ENCODE measurements around the gene FAM72D. TPM values are rescaled to one million over a fixed set of nuclear protein-coding genes. Genes with fewer than 3 reads are reported as not detected.
"Not testable (repeated sequence)": the region's sequence is repeated elsewhere in the genome, so short reads cannot be mapped to it uniquely, and the experiment has no call there.

The FAM72D gene
- total and polyA plus RNA-seq, 9 donors = 0.23 to 0.46 (median 0.25) TPM; not detected in 4

DNA sequence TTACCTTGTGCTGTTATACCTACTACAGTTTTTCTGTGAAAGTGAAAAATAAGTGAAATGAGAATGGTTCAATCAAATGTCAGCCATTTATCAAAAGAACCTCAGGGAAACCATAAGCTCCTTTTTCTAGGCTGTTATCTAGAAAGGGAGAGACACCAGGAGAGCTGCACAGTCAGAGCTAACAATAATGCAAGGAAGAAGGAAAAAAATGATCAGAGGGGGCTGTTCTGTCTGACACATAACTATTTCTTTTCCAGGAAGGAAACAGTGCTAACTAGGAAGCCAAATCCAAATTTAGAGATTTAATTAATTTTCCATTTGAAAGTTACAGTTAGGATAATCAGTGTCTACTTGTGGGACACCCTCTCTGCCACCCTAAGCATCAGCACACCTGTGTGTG lies 31.4 kb downstream of the FAM72D start:
- not testable (repeated sequence) for H3K4me1 ChIP-seq (ENCODE audit: insufficient read depth); H3K27ac ChIP-seq

DNA sequence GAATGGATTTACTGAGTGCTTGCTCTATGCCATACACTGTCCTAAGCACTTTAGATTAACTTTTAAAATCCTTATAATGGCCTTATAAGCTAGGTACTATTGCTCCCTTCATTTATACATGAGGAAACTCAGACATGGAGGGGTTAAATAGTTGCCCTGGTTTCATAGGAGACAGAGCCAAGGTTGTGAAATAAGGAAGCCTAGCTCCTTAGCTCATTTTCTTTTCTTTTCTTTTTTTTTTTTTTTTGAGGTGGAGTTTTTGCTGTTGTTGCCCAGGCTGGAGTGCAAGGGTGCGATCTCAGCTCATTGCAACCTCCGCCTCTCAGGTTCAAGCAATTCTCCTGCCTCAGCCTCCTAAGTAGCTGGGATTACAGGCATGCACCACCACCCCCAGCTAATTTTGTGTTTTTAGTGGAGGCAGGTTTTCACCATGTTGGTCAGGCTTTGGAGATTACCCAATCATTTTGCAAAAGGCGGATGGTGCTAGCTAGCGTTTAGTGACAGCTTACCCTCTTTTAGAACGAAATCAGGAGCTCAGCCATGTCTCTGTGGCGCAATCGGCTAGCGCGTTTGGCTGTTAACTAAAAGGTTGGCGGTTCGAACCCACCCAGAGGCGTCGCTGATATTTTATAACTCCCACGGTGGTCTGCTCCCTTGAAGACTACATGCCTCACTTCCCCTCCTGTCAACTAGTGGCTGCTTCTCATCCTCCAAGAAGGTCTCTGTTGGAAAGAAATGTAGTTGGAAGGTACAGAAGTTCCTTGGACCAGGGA lies 33.1 kb downstream of the FAM72D start:
- intact Hi-C loops (cut with DNase I); H3K4me1 ChIP-seq (ENCODE audit: insufficient read depth); H3K27me3 ChIP-seq; H3K4me3 ChIP-seq; H3K36me3 ChIP-seq; H3K9me3 ChIP-seq; H3K27ac ChIP-seq: not testable (repeated sequence)
- WGBS, 3 donors = 43 to 54% (median 46%) methylated on average over 12 to 14 of the region's 14 CpGs
- DNase-seq = peak in 2 of 5 donors; percentile 6 to 10

More for the DNA sequence above, 31.4 kb downstream of the FAM72D start:
- intact Hi-C loops (cut with DNase I); H3K9me3 ChIP-seq; H3K36me3 ChIP-seq; H3K27me3 ChIP-seq; DNase-seq; H3K4me3 ChIP-seq: not testable (repeated sequence)

DNA sequence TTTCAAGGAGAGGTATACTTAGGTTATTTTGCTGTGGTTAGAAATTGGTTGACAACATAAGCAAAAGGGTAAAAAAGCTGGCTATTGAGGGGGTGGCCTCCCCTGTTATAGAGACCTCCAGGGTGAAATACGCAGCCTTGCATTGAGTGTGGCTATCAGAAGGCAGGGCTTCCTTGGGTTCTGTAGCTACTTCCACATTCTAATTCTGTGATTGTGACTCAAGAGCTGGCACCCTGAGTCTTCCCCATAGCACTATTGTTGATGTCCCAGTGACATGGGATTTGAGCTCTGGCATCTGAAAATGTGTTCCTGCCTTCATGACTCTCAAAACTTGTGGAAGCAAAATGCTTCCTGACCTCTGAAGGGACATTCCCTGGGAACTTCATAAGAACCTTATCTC lies 38.7 kb downstream of the FAM72D start:
- intact Hi-C loops (cut with DNase I) = not testable (repeated sequence)

DNA sequence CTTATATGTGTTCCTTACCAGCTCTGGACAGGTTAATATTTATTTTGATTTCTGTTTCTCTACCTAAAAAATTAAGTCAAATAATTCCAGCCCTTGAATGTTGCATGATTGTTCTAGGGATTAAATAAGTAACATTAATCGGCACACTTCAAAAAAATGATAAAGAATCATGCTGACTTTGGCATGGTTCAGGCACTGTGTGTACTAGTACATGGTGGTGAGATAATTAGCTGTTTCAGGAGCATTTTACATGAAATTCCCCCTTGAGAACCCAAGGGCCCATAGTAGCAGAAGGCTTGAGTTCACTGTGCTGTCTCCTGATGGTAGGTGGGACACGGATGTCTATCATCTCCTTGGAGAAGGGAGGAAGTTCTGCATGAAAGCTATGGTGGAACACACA lies 44.8 kb downstream of the FAM72D start:
- H3K9me3 ChIP-seq; H3K27ac ChIP-seq; H3K4me1 ChIP-seq (ENCODE audit: insufficient read depth); H3K36me3 ChIP-seq; intact Hi-C loops (cut with DNase I); H3K4me3 ChIP-seq; DNase-seq; H3K27me3 ChIP-seq: not testable (repeated sequence)
- 60 to 100% methylated on average over 1 of the region's 2 CpGs; no CpG with 5 or more reads in 1 of the 3 donors for WGBS, 3 donors

More for the DNA sequence above, 38.7 kb downstream of the FAM72D start:
- H3K36me3 ChIP-seq; H3K27me3 ChIP-seq; H3K4me3 ChIP-seq; H3K4me1 ChIP-seq (ENCODE audit: insufficient read depth); H3K9me3 ChIP-seq; H3K27ac ChIP-seq; DNase-seq: not testable (repeated sequence)
- WGBS, 3 donors = no CpG with 5 or more reads among the region's 1 CpG

DNA sequence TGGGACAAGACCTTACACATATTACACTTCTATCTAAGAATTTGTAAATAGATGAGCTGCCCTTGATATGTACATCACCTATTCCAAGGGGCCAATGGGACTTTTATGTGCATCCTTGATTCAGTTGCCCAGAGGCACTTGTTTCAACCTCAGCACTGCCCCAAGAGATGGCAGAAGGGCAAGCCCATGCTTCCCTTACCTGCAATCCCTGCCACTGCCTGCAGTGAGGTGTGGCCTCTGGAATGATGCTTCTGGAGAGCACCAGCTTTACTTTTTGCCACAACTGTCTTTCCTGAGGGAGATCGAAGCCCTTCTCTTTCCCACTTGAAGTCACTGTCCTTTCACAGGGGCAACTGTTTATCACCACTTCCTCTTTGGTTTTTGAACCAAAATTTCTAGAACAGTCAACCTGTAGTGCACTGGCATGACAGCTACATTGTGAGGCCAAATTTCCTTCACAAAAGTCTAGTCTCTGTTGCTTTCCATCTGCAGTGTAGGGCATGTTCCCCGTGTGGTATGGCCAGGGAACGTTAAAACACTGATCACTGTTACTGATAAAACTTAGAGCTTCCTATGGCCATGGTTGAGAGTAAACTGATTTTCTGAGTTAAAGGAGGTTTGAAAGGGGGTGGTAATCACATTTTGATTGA lies 48.6 kb downstream of the FAM72D start:
- H3K4me3 ChIP-seq; DNase-seq; H3K27ac ChIP-seq; intact Hi-C loops (cut with DNase I); H3K36me3 ChIP-seq; H3K27me3 ChIP-seq; H3K9me3 ChIP-seq; H3K4me1 ChIP-seq (ENCODE audit: insufficient read depth): not testable (repeated sequence)
- 6 to 57% (median 44%) methylated on average over 1 to 2 of the region's 3 CpGs for WGBS, 3 donors

DNA sequence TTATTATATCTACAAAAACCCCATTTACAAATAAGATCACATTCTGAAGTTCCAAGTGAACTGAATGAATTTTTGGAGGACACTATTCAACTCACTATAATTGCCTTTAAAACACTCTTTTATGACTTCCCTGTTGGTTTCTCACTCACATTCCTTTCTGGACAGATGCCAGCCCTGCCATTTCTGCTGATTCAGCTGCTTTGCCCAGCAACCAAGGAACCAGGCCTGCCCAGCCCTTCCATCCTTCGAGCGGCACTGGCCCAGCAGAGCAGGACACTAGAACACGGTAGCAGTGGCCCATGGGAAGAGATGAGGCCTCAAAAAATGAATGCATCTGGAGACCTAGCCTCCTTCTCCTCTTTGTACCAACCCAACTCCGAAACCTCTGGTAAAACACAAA lies 50.5 kb downstream of the FAM72D start:
- H3K36me3 ChIP-seq; H3K27ac ChIP-seq; DNase-seq; H3K27me3 ChIP-seq; H3K9me3 ChIP-seq; H3K4me1 ChIP-seq (ENCODE audit: insufficient read depth); intact Hi-C loops (cut with DNase I); H3K4me3 ChIP-seq: not testable (repeated sequence)
- 86 to 88% (median 87%) methylated on average over 3 of the region's 4 CpGs for WGBS, 3 donors

DNA sequence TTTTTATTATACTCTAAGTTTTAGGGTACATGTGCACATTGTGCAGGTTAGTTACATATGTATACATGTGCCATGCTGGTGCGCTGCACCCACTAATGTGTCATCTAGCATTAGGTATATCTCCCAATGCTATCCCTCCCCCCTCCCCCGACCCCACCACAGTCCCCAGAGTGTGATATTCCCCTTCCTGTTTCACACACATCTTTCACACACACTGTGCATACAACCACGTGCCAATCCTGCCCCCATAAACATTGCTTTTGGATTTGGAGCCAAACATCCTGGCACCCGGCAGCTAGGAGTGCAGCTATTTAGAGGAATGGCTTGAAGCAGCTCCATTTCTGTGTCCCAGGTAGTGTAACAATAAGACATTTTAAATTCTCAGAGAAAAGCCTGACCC lies 51.4 kb downstream of the FAM72D start:
- intact Hi-C loops (cut with DNase I); H3K4me1 ChIP-seq (ENCODE audit: insufficient read depth); H3K27me3 ChIP-seq; H3K9me3 ChIP-seq; H3K4me3 ChIP-seq; DNase-seq; H3K36me3 ChIP-seq; H3K27ac ChIP-seq: not testable (repeated sequence)
- WGBS, 3 donors = 51 to 81% (median 79%) methylated on average over 2 to 3 of the region's 4 CpGs

DNA sequence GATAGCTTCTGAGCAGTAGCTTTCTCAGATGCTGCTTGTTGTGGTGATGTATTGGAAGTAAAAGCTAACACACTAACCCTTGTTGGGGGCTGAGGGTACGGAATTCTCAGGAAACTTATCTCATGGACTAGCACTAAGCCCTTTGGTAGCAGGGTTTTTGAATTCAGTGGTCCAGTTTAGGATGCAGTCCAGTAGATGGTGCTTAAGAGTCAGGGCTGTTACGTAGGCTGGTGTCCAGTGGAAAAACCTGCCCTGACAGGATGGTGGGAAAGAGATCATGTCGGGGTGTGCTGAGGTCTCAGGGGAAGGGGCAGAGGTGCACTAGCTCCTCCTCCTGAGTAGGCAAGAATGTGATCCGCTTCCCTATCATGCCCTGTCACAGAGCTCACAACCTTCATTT lies 59.6 kb downstream of the FAM72D start:
- DNase-seq; H3K36me3 ChIP-seq; H3K9me3 ChIP-seq; H3K4me1 ChIP-seq (ENCODE audit: insufficient read depth); H3K27ac ChIP-seq; H3K4me3 ChIP-seq; H3K27me3 ChIP-seq; intact Hi-C loops (cut with DNase I): not testable (repeated sequence)
- WGBS, 3 donors = no CpG with 5 or more reads among the region's 4 CpGs

DNA sequence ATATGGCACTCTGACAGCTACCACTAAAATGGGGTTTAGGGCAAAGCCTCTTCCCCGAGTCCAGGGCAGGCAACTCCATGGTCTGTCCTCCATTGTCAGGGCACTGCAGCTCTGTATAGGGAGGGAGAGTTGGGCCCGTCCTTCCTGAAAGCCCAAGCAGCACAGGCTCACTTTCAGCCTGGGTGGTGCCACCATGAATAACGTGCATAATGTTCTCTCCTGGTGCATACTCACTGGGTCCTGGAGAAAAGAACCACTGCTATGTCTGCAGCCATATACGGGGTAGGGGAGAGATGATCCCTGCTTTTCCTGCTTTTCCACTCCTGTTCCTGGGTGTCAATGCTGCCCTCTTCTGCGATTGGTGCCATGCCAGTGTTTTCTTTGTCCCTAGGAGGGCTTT lies 60.1 kb downstream of the FAM72D start:
- H3K4me3 ChIP-seq; intact Hi-C loops (cut with DNase I); H3K9me3 ChIP-seq; H3K4me1 ChIP-seq (ENCODE audit: insufficient read depth); H3K36me3 ChIP-seq; H3K27ac ChIP-seq; H3K27me3 ChIP-seq; DNase-seq: not testable (repeated sequence)
- WGBS, 3 donors = 18 to 34% (median 32%) methylated on average over 3 to 5 of the region's 5 CpGs

DNA sequence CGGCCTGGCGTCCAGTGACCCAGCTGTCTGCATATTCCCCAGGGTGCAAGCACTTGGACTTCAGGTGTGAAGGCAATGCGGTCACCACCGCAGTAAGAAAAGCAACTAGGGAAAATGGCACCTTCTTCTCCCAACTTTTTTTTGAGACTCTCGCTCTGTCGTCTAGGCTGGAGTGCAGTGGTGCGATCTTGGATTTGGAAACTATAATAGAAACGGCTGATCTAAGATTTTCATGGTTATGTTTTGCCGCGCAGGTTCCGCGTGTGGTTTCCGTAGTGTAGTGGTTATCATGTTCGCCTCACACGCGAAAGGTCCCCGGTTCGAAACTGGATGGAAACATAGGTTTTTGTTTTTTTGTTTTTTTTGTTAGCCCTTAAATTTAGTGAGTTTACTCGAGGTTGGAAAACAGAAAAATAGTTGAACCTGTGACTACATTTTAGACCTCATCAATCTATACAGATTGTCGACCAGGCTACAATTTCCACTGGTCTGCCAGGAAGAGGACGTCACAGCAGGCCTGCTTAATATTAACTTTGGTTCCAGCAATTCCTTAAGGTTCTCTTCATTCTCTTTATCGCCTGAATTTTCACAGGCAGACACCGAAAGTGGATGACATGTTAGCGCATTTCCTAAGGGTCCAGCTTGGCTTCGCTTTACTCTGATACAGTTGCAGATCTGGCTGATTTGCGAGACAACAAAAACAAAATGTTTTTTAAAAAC lies 61.3 kb downstream of the FAM72D start:
- WGBS, 3 donors = 2 to 4% (median 2%) methylated on average over 19 to 20 of the region's 26 CpGs
- H3K4me3 ChIP-seq; H3K4me1 ChIP-seq (ENCODE audit: insufficient read depth); H3K9me3 ChIP-seq; H3K27me3 ChIP-seq; intact Hi-C loops (cut with DNase I); H3K36me3 ChIP-seq; H3K27ac ChIP-seq: not testable (repeated sequence)
- peak in 3 of 5 donors; percentile 18 to 35 (median 20) for DNase-seq

DNA sequence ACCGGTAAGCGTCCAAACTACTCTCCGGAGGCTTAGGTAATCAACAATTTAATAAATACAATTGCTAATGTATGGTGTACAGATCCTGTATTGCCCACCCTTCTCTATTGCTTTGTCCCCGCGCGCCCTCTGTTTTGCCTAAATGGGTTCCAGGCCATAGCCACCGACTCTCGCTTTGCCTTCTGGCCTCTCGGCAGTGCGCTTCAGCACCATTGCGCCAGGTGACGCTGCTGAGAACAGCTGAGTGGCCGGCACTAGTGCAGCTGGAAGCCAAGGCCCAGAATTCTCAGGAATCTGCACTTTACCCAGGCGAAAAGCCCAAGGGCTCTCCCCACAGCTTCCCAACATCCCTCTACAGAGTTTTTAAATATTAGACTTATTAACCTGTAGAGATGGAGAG lies 61.9 kb downstream of the FAM72D start:
- H3K4me3 ChIP-seq; H3K27me3 ChIP-seq; intact Hi-C loops (cut with DNase I); H3K4me1 ChIP-seq (ENCODE audit: insufficient read depth); DNase-seq; H3K36me3 ChIP-seq; H3K27ac ChIP-seq; H3K9me3 ChIP-seq: not testable (repeated sequence)
- no CpG with 5 or more reads among the region's 14 CpGs for WGBS, 3 donors
